ENCODE data around the gene SYNM.

SYNM gene

DNA sequence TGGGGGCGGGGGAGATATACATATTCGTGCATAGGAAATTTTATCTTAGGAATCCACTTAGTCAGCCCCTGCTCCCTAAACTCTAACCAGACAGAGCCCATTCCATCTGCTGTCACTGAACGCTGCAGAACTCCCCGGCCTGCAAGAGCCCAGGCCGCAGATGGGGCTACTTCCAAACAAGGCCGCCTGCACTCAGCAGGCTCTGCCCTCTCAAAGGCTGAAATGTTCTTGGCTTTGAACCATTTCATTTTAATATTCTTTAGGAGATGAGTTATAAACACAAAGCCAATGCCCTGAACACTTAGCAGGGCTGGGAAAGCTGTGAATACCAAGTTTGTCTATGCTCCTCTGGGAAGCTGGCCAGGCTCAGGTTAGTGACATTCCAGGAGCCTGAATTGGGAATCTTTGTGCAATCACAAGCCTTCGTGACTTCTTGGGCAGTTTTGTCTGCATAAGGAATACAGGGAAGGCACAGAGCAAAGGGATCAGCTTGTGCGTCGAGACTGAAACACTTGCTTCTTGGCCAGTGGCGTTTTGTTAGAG is 65.0 kb downstream of the SYNM start:
- no peak for DNase-seq

DNA sequence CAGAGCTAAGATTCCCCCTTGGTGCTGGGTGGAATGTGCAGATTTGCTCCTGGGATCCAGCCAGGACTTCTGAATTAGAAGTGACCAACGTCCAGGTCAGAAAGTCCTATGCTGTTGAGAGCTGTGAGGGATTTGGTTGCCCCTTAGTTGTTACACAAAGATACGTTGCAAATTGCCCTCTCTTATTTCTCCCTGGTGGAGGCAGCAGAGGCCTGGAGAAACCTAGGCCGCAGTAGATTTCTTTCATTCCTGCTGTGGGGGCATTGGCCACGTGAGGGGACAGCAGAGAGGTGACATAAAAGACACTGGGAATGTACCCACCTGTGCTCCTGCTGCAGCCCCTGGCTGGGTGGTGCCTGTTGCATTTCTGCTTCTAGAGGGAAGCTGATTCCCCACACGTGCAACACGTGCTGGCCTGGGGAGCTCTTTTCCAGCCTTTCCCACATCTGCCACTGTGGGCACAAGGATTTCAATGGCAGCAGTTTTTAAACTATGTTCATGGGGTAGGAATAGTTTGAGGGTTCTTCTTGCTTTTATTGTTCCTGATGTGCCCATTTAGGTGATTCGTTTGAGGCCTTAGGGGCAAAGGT is 65.7 kb downstream of the SYNM start:
- no peak for DNase-seq

DNA sequence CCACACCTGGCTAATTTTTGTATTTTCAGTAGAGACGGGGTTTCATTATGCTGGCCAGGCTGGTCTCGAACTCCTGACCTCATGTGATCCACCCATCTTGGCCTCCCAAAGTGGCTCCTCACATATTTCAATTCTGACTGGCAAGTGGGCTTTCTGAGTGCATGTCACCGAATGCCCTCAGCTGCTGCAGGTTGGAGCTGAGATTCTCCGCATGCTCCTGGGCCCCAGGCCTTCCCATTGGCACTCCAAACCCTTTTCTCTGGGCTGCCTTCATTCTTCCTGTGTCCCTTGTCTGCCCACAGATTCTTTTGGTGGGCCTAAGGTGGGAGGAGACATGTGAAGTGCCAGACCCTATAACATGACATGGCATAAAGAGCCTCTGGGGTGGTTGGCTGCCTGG is 67.3 kb downstream of the SYNM start:
- no peak for DNase-seq

DNA sequence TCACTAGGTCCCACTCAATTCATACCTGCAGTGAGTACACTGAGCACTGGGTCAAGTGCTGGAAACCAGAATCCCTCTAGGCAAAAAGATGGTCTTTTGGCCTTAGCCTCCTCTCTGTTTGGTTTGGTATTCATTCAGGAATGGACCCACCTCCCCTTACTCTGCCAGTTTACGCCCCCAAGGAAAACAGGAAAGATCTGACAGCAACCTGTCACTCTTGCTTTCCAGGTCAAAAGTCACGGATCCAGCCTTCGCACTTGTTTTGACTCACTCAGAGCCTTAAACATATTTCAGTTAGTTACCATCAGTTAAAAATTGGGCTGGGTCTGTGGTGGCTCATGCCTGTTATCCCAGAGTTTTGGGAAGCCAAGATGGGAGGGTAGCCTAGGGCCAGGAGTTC is 68.1 kb downstream of the SYNM start:
- DNase-seq = no peak

DNA sequence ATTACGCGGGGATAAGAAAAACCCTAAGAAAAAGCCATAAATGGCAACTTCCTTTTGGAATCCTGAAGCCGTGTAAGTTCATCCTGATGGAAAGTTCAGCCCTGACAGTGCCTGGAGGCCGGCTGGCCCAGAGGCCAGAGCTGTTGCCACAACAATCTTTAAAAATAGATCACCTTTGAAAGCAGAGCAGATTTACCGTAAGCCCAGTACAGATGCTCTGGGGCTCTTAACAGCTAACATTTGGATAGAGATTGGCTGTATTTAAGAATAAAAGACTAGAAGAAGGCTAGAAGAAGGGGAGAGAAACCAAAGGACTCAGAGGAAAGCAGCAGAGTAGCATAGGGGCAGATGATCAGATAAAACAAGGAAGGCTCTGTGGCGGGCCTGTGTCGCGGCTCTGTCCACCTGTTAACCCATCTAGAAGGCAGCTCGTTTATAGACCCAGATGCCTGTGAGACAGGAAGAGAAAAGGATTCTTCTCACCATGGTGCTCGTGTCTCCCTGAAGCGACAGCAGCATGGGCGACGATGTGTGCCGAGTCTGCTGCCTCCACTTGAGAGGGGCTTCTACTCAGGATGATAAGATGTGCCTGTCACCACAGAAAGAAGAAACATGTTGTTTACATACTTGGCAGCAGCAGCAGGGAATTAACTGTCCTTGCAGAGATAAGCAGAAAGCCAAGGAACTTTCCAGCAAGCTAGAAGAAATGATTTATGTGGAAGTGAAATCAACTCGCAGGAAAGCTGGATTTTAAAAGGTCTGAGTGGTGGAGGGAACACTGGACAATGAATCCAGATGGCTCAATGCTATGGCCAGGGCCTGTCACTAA is 69.9 kb downstream of the SYNM start:
- no peak for DNase-seq

DNA sequence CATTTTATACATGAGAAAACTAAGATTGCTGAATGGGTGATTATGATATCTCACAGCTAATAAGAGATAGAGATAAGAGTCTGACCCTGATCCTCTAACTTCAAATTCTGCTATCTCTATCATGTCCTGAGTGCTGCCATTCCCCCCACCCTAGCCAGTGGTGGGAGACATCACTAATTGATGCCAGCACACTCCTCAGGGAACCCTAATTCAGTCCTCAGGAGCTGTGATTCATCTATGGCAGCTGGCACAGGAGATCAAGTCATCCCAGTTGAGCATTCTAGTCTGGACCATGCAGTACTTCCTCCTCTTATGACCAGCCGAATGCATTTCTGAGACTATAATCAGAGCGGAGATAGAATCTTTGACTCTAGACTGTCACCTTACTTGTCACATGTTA is 71.9 kb downstream of the SYNM start:
- no peak for DNase-seq

DNA sequence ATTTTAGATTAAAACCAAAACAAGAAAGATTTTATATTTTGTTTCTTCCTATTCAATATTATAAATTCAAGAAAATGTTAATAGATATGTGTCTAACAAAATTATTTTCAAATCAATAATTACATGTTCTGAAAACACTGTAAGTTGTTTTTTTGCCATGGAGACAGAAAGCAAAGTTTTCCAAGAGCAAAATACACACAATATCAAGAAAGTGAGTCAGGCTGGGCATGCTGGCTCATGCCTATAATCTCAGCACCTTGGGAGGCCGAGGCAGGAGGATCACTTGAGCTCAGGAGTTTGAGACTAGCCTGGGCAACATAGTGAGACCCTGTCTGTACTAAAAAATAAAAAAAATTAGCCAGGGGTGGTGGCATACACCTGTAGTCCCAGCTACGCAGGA is 72.8 kb downstream of the SYNM start:
- DNase-seq = no peak

DNA sequence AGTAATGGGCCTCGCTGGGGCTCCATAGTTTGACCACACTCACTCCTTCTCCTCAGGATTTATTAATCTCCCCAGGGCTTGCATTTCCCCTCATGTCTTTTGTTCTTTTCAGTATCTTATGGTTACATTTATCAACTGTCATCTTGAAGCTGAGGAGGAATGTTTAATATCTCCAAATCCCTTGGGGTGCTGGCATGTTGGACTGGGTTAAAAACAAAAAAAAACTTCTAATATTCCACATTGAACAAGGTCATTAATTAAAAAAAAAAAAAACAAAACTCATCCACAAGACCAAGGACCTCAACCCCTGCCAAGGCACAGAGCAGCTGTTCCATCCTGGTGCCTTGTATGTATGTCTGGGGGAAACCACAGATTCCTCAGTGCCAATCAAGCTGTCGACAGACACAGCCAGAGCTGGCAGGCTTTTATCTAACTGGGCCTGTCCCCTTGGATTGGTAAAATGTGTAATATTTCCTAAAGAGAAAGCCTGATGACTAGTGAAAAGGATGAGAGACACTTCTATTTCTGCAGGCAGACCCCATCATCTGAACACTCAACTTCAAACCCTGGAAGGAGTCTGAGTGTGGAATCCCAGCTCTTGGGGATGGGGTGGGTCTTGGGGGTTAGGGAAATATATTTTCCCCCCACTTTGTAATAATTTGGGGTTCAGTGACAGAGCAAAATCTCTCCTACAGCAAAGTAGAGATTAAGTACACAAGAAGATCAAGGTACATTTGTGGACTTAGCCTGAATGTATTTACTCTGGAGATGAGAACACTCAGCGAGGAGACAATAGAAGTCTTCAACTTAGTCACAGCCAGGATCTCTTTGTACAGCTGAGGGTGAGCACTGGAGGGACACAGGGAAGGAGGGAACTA is 75.4 kb downstream of the SYNM start:
- no peak for DNase-seq

DNA sequence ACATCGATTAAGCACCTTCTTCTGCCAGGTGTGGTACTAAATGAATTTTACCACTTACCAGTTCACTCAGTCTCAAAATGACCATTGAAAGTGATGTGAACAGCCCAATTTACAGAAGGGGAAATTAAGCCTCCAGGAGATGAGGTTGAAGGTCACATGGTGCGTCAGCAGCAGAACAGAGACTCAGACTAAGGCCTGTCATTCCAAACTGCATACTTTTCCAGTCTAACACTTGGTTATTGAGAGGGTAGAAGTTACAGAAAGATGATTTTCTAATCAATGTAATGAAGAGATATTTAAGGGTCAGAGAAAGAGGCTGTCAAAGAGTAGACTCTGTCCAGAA is 76.1 kb downstream of the SYNM start:
- no peak for DNase-seq

DNA sequence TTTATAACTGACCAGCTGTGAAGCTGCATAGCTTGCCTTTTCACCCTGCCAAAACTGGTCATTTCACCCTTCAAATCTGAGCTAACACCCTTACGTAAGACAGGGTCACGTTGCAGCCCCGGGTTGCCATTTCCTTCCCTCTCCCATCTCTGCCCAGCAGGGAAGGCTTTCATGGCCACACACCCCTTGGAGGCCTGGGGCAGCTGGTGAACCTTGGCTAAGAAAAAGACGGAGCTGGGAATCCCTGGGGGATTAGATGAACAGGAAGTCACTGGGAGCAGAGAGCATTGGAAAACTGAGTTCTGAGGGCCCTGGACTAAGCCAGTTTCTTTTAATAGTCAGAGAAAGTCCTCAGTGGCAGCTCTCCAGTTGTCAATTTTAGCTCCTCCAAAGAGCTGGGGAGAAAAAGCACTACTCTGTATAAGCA is 76.7 kb downstream of the SYNM start:
- DNase-seq = no peak

DNA sequence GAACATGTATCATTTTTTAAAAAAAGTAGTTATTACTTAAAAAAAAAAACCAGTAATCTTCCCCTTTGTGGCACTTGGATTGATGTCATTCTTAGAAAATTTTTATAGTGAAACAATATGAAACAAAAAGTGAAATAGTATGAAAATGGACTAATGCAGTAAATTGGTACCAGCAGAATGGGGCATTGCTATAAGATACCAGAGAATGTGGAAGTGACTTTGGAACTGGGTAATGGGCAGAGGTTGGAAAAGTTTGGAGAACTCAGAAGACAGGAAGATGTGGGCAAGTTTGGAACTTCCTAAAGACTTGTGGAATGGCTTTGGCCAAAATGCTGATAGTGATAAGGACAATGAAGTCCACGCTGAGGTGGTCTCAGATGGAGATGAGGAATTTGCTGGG is 77.9 kb downstream of the SYNM start:
- DNase-seq = no peak
